PC-3 (cell line): ENCODE data around the gene LMX1A.

Experiments used
- CTCF ChIP-seq: fragments of 300-600 bp; sonication (generic); conservative IDR thresholded peaks from 2 replicates; pipeline ENCODE4 v1.5.1; 2017; ENCODE audit warnings: antibody characterized with exemption, low read depth, mild to moderate bottlenecking, low read length
- EZH2 ChIP-seq: fragments of 300-600 bp; sonication (generic); IDR thresholded peaks from one replicate; pipeline ENCODE4 v1.6.1; 2017; ENCODE audit warnings: antibody characterized with exemption, mild to moderate bottlenecking, low read length; ENCODE audit not compliant: unreplicated experiment
- EZH2phosphoT487 ChIP-seq: fragments of 300-600 bp; sonication (generic); IDR thresholded peaks from 2 replicates; pipeline ENCODE4 v1.6.1; 2018; ENCODE audit warnings: mild to moderate bottlenecking, antibody characterized with exemption, low read length, borderline replicate concordance

- no peak for TF ChIP-seq CTCF
- TF ChIP-seq EZH2 = no peak
- no peak for TF ChIP-seq EZH2phosphoT487
Observed at GRCh38 chr1:165329104-165329503, 27.4 kb downstream of the LMX1A start.
